Common myeloid progenitor, CD34-positive (primary cell): ENCODE results near the gene ZFHX2.
A peak's percentile ranks its signal among the peaks of the same experiment; 100 is the strongest.

Experiments used
- CTCF ChIA-PET: fragments of 350-600 bp; sonication (Branson Sonifier 250); formaldehyde crosslinking; loops from one replicate; lab custom pipeline; 2021; ENCODE audit warnings: antibody characterized with exemption; lab: Charles Lee
- POLR2A ChIA-PET: fragments of 350-600 bp; sonication (Branson Sonifier 250); formaldehyde crosslinking; loops from one replicate; lab custom pipeline; 2021; ENCODE audit warnings: antibody characterized with exemption; lab: Charles Lee
- DNase-seq, 3 donors: peaks; one replicate each; pipeline versions ENCODE4 v3.0.0 to v3.0.0-alpha.2; 2013
- H3K27ac ChIP-seq, 2 experiments: 1 replicate in 1 of 2; 2 replicates in 1 of 2; pipeline ENCODE4 v1.7.0; 2013; ENCODE audit warnings: inconsistent platforms in 2 of 2, low read length in 2 of 2, mild to moderate bottlenecking in 2 of 2, low read depth in 1 of 2, moderate library complexity in 1 of 2; ENCODE audit not compliant: severe bottlenecking in 2 of 2, insufficient read depth in 1 of 2, poor library complexity in 1 of 2
- H3K27me3 ChIP-seq, 5 experiments: replicated peaks in 2 of 5; 1 replicate in 3 of 5; 2 replicates in 2 of 5; pipeline versions ENCODE4 v1.6.1 to v1.7.0; 2013; ENCODE audit warnings: low read length in 4 of 5, mild to moderate bottlenecking in 2 of 5, moderate library complexity in 2 of 5, inconsistent platforms in 1 of 5; ENCODE audit not compliant: insufficient read depth in 5 of 5, control insufficient read depth in 4 of 5
- H3K36me3 ChIP-seq, 4 experiments: 1 replicate in 2 of 4; 2 replicates in 2 of 4; pipeline versions ENCODE4 v1.6.1 to v1.7.0; 2013; ENCODE audit warnings: low read length in 3 of 4, control low read depth in 1 of 4, mild to moderate bottlenecking in 1 of 4; ENCODE audit not compliant: control insufficient read depth in 4 of 4, insufficient read depth in 4 of 4
- H3K4me1 ChIP-seq, 4 experiments: 1 replicate in 3 of 4; 2 replicates in 1 of 4; pipeline versions ENCODE4 v1.6.1 to v1.7.1; 2013; ENCODE audit warnings: low read length in 3 of 4, mild to moderate bottlenecking in 3 of 4, control low read depth in 1 of 4, inconsistent platforms in 1 of 4, moderate library complexity in 1 of 4; ENCODE audit not compliant: control insufficient read depth in 4 of 4, insufficient read depth in 4 of 4; ENCODE audit errors: control extremely low read depth in 1 of 4
- H3K4me3 ChIP-seq, 7 experiments: 1 replicate in 4 of 7; 2 replicates in 3 of 7; pipeline versions ENCODE4 v1.5.1 to v1.7.0; 2013; ENCODE audit warnings: mild to moderate bottlenecking in 7 of 7, low read length in 6 of 7, moderate library complexity in 6 of 7, inconsistent platforms in 2 of 7, low read depth in 2 of 7, control low read depth in 1 of 7; ENCODE audit not compliant: insufficient read depth in 4 of 7, control insufficient read depth in 1 of 7; ENCODE audit errors: extremely low read depth in 1 of 7
- H3K9me3 ChIP-seq, 5 experiments: 1 replicate in 4 of 5; 2 replicates in 1 of 5; pipeline versions ENCODE4 v1.6.1 to v1.7.1; 2013; ENCODE audit warnings: low read length in 4 of 5, mild to moderate bottlenecking in 2 of 5, inconsistent platforms in 1 of 5, low read depth in 1 of 5, moderate library complexity in 1 of 5; ENCODE audit not compliant: control insufficient read depth in 4 of 5, insufficient read depth in 2 of 5; ENCODE audit errors: control extremely low read depth in 1 of 5
- WGBS: methylation state at CpG from one replicate; pipeline ENCODE4 v1.1.5; 2013; ENCODE audit not compliant: insufficient coverage; 5-methylcytosine and 5-hydroxymethylcytosine counted together

The ZFHX2 gene

GRCh38 chr14:23564876-23565275, 13.3 kb upstream of the ZFHX2 start:
- Histone ChIP-seq H3K36me3 (peaks cover 18 to 64% (median 43%) of the 10 kb centered on the region in 4 experiments), H3K4me3 (no peak overlapping the region), H3K27ac (no peak overlapping the region), H3K4me1 (peaks cover 4 to 32% (median 28%) of the 10 kb centered on the region in 4 experiments), H3K9me3 (no peaks in the 10 kb centered on the region), H3K27me3 (no peaks in the 10 kb centered on the region)
- no peak for DNase-seq
- 80% methylated on average over 1 of the region's 7 CpGs for WGBS
- POLR2A ChIA-PET = no interaction called here
- CTCF ChIA-PET = interaction anchor here (20.8 kb wide), 1 partner anchor 83 kb away, joined by 519 read pairs; no protein-coding TSS in a partner anchor

- H3K27me3 ChIP-seq = no peaks in the 10 kb centered on the region
- WGBS = 96% methylated on average over 13 of the region's 13 CpGs
- no peak overlapping the region for H3K4me3 ChIP-seq
- no peak for DNase-seq
- H3K36me3 ChIP-seq = peaks cover 18 to 69% (median 47%) of the 10 kb centered on the region in 4 experiments
- no peak overlapping the region for H3K27ac ChIP-seq
- peaks cover 4 to 27% (median 26%) of the 10 kb centered on the region in 4 experiments for H3K4me1 ChIP-seq
- ChIA-PET POLR2A (no interaction called here), CTCF (interaction anchor here (1.5 to 20.8 kb wide), 4 partner anchors 11 to 242 kb away, joined by 4 to 519 read pairs (median 57); partner anchors contain the start of gene ZFHX2)
- H3K9me3 ChIP-seq = no peaks in the 10 kb centered on the region
Measured at GRCh38 chr14:23564181-23564812, 12.7 kb upstream of the ZFHX2 start.

GRCh38 chr14:23563473-23564180, 12.1 kb upstream of the ZFHX2 start:
- Histone ChIP-seq H3K4me3 (no peak overlapping the region), H3K36me3 (peaks cover 19 to 75% (median 52%) of the 10 kb centered on the region in 4 experiments), H3K4me1 (peaks cover 3 to 21% (median 21%) of the 10 kb centered on the region in 4 experiments), H3K27ac (no peak overlapping the region), H3K27me3 (no peaks in the 10 kb centered on the region), H3K9me3 (no peaks in the 10 kb centered on the region)
- POLR2A ChIA-PET = no interaction called here
- no peak for DNase-seq
- CTCF ChIA-PET = interaction anchor here (1.0 to 20.8 kb wide), 12 partner anchors 8 to 242 kb away, joined by 3 to 519 read pairs (median 4); partner anchors contain the start of gene ZFHX2
- WGBS = 92% methylated on average over 13 of the region's 14 CpGs

GRCh38 chr14:23562822-23563472, 11.4 kb upstream of the ZFHX2 start:
- Histone ChIP-seq H3K27ac (no peak overlapping the region), H3K36me3 (peaks cover 24 to 82% (median 56%) of the 10 kb centered on the region in 4 experiments), H3K4me1 (peaks cover 0 to 18% (median 14%) of the 10 kb centered on the region in 4 experiments), H3K4me3 (no peak overlapping the region), H3K27me3 (no peaks in the 10 kb centered on the region), H3K9me3 (no peaks in the 10 kb centered on the region)
- DNase-seq = peak; percentile 59 to 77 (median 71)
- ChIA-PET POLR2A (no interaction called here), CTCF (interaction anchor here (1.0 to 20.8 kb wide), 12 partner anchors 9 to 241 kb away, joined by 3 to 519 read pairs (median 4); partner anchors contain the start of gene ZFHX2)
- 100% methylated on average over 2 of the region's 2 CpGs for WGBS

- DNase-seq = no peak
- H3K27ac ChIP-seq = no peak overlapping the region
- H3K4me1 ChIP-seq = peaks cover 0 to 18% (median 13%) of the 10 kb centered on the region in 4 experiments
- POLR2A ChIA-PET = interaction anchor here (1.4 kb wide), 1 partner anchor 84 kb away, joined by 3 read pairs; no protein-coding TSS in a partner anchor
- peaks cover 24 to 87% (median 57%) of the 10 kb centered on the region in 4 experiments for H3K36me3 ChIP-seq
- 92% methylated on average over 10 of the region's 15 CpGs for WGBS
- no peak overlapping the region for H3K4me3 ChIP-seq
- no peaks in the 10 kb centered on the region for H3K27me3 ChIP-seq
- H3K9me3 ChIP-seq = no peaks in the 10 kb centered on the region
- CTCF ChIA-PET = interaction anchor here (0.8 to 20.8 kb wide), 17 partner anchors 8 to 240 kb away, joined by 3 to 519 read pairs (median 6); partner anchors contain the start of genes AP1G2, NGDN and ZFHX2
Measured at GRCh38 chr14:23561873-23562821, 10.6 kb upstream of the ZFHX2 start.

- Histone ChIP-seq H3K4me1 (peaks cover 0 to 19% (median 13%) of the 10 kb centered on the region in 4 experiments), H3K4me3 (no peak overlapping the region), H3K36me3 (peaks cover 24 to 86% (median 57%) of the 10 kb centered on the region in 4 experiments), H3K27ac (no peak overlapping the region), H3K9me3 (no peaks in the 10 kb centered on the region), H3K27me3 (no peaks in the 10 kb centered on the region)
- CTCF ChIA-PET = interaction anchor here (0.8 to 20.8 kb wide), 11 partner anchors 9 to 239 kb away, joined by 3 to 519 read pairs (median 15); partner anchors contain the start of genes AP1G2, NGDN and ZFHX2
- WGBS = 92% methylated on average over 2 of the region's 2 CpGs
- DNase-seq = no peak
- POLR2A ChIA-PET = interaction anchor here (1.4 kb wide), 1 partner anchor 83 kb away, joined by 3 read pairs; no protein-coding TSS in a partner anchor
Measured at GRCh38 chr14:23561259-23561658, 9.7 kb upstream of the ZFHX2 start.
